Prostate gland (tissue), 2 donors: Measurements from ENCODE around the gene NRM.

ENCODE experiments used
- POLR2AphosphoS5 ChIP-seq: sonication (generic); formaldehyde crosslinking; IDR thresholded peaks from one replicate; pipeline ENCODE4 v1.6.1; 2017; ENCODE audit warnings: antibody characterized with exemption
- TF ChIP-seq, protein P1 (sequence below), 4 experiments: fragments of 200-600 bp in 2 of 4; fragments of 450-650 bp in 2 of 4; sonication (generic) in 2 of 4; IDR thresholded peaks; 1 replicate in 3 of 4; 2 replicates in 1 of 4; pipeline ENCODE4 v1.5.1; 2016 to 2019; ENCODE audit warnings: antibody characterized with exemption in 4 of 4, mild to moderate bottlenecking in 2 of 4, moderate library complexity in 2 of 4

DNA sequence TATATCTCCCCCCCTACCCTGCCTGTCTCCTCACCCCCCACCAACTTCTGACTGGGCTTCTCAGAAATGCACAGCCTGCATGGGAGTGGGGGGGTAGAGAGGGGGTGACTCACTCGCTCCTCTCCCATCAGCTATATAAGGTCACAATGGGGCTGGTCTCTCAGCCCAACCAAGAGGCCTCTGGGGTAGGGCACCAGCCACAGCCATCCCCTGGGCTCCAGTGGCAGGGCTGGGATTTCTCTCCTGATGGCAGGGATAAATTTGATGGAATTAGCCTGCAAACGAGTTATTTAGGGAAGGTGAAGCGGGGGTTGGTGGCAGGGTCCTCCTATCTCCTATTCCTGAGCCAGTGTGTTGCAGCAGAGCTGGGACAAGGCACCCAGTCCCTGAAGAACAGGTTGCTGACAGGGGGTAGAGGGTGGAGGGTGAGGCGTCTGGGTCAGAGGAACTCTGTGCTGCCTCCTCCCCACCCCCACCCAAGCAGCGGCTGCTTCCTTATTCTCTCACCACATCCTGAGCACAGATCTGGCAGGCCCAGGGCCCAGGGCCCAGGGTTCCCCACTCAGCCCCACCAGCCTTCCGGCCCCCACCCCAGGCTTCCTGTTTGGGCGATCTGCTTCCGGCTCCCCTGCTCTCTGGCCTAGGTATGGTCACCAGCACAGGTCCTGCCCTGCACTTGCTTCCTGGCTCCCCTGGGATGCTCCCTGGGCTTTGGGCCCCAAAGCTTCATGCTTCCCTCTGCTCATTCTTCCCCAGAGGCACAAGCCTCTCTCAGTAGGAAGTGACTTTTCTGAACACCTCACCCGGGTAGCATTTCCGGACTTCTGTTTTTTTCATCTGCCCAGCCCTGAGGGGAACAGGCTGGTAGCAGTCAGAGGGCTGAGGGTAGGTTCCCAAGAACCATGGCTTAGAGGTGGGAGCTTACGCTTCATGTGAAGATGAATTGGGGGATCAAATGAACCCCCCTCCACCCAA lies 8.4 kb downstream of the NRM start:
- TF ChIP-seq, protein P1, sequence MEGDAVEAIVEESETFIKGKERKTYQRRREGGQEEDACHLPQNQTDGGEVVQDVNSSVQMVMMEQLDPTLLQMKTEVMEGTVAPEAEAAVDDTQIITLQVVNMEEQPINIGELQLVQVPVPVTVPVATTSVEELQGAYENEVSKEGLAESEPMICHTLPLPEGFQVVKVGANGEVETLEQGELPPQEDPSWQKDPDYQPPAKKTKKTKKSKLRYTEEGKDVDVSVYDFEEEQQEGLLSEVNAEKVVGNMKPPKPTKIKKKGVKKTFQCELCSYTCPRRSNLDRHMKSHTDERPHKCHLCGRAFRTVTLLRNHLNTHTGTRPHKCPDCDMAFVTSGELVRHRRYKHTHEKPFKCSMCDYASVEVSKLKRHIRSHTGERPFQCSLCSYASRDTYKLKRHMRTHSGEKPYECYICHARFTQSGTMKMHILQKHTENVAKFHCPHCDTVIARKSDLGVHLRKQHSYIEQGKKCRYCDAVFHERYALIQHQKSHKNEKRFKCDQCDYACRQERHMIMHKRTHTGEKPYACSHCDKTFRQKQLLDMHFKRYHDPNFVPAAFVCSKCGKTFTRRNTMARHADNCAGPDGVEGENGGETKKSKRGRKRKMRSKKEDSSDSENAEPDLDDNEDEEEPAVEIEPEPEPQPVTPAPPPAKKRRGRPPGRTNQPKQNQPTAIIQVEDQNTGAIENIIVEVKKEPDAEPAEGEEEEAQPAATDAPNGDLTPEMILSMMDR (IDR thresholded peaks at IDR 0.05): no peak
- peak; percentile 24 for TF ChIP-seq POLR2AphosphoS5
